HL-60/S4 treated with phorbol 12-myristate 13-acetate at 8.2 ng/mL for 4 days and 3 days (cell line): ENCODE measurements around the gene POU3F4.

Experiments
- in situ Hi-C: fragments of 300-500 bp; cut with MboI; formaldehyde crosslinking; loops from 2 replicates; pipeline ENCODE4 v1.15.0; 2022; ENCODE audit warnings: low sequenced_read_pairs

The POU3F4 gene

GRCh38 chrX:83508006-83508405, at the start of gene POU3F4:
TSS of gene POU3F4 (plus strand) at chrX:83508290. CDS start at chrX:83508325, 35 bp downstream.
- in situ Hi-C loops, result no loop called here

- in situ Hi-C loops, result no loop called here
These were observed 38.5 kb upstream of the POU3F4 start for GRCh38 chrX:83469551-83469950.

GRCh38 chrX:83495898-83496297, 12.2 kb upstream of the POU3F4 start:
- in situ Hi-C loops, result no loop called here

GRCh38 chrX:83501003-83501402, 7.1 kb upstream of the POU3F4 start:
- in situ Hi-C loops, result no loop called here

GRCh38 chrX:83501530-83501929, 6.6 kb upstream of the POU3F4 start:
- in situ Hi-C loops, result no loop called here

- in situ Hi-C loops, result no loop called here
These were observed 3.2 kb upstream of the POU3F4 start for GRCh38 chrX:83504721-83505479.

DNA sequence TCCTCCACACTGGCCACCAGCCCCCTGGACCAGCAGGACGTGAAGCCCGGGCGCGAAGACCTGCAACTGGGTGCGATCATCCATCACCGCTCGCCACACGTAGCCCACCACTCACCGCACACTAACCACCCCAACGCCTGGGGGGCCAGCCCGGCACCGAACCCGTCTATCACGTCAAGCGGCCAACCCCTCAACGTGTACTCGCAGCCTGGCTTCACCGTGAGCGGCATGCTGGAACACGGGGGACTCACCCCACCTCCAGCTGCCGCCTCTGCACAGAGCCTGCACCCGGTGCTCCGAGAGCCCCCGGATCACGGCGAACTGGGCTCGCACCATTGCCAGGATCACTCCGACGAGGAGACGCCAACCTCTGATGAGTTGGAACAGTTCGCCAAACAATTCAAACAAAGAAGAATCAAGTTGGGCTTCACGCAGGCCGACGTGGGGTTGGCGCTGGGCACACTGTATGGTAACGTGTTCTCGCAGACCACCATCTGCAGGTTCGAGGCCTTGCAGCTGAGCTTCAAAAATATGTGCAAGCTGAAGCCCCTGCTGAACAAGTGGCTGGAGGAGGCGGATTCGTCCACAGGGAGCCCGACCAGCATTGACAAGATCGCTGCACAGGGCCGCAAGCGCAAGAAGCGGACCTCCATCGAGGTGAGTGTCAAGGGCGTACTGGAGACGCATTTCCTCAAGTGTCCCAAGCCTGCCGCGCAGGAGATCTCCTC, 600 bp downstream of the POU3F4 start:
- in situ Hi-C loops, result no loop called here

DNA sequence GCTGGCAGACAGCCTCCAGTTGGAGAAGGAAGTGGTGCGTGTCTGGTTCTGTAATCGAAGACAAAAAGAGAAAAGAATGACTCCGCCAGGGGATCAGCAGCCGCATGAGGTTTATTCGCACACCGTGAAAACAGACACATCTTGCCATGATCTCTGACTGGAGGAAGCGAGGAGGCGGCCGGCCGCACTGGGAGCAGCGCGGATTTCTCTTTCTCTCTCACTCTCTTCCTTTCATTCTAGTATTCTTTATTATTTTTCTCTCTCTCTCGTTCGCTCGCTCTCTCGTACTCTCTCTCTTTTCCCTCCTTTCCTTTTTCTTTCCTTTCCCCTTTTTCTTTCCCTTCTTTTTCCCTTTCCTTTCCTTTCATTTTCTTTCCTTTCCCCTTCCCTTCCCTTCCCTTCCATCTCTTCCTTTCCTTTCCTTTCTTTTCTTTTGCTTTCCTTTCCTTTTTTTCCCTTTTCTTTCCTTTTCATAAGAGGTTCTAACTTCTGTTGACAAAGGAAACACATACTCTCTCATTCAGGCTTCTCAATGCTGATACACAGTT, 1.2 kb downstream of the POU3F4 start:
- in situ Hi-C loops, result no loop called here

- in situ Hi-C loops, result no loop called here
These were observed 2.5 kb downstream of the POU3F4 start for GRCh38 chrX:83510510-83511062.

DNA sequence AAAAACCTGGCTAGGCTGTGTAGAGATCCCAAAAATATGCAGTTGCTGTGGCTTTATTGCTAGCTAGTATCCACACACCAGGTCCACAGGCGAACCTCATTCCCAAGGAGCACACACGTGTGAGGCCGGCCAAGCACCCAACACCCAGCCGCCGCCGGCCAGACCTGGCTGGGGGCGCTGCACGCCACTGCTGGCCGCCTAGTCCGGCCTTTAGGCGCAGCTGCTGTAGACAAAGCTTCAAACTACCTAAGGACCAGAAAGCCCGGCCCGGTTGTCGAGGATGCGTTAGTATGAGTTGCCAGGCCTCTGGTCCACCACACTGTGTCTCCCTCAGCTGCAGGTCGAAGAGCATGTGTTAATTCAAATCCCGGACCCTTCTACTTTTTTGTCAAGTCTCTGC, 3.1 kb downstream of the POU3F4 start:
- in situ Hi-C loops, result no loop called here

GRCh38 chrX:83512111-83512510, 4.0 kb downstream of the POU3F4 start:
- in situ Hi-C loops, result no loop called here

DNA sequence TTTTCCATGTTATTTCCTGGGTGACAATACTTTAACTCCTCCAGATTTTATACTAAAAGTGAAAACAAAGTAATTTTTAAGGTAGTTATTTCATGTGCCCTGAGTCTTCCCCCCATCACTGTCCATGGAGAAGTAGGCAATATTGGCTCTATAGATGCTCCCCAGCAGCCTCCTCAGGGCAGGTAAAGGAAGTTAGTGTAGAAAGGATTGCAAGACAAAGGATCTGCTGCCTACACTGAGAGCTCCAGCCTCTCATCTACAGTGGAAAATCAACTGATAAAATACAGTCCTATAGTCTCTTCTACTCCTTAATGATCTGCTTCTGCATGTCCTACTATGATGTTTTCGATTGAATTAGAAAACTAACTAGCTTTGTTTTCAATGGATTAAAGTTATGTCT, 8.5 kb downstream of the POU3F4 start:
- in situ Hi-C loops, result no loop called here

DNA sequence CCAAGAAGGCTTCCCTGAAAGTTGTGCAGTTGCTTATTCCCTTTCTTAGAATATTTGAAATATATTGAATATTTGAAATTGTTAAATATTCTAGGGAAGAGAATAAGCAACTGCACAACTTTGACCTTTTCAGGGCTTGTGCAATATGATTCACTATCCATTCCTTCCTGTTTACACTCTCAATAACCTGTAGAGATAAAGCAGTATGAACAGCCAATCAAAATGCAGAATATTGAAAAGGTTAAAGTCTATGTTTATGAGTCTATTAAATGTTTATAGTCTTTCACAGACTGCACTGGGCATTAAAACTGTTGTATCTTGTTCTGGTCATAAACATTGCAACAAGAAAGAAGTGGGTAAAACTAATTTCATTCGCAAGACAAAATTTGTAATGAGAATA, 13.8 kb downstream of the POU3F4 start:
- in situ Hi-C loops, result no loop called here

GRCh38 chrX:83529950-83530349, 21.9 kb downstream of the POU3F4 start:
- in situ Hi-C loops, result no loop called here

- in situ Hi-C loops, result no loop called here
These were observed 27.5 kb downstream of the POU3F4 start for GRCh38 chrX:83535417-83536196.
